Activated CD4-positive, alpha-beta memory T cell treated with anti-CD3 and anti-CD28 coated beads for 36 hours (primary cell): ENCODE results near the gene CHIC2. TPM values are rescaled to one million over a fixed set of nuclear protein-coding genes. Genes with fewer than 3 reads are reported as not detected.
"Not testable (repeated sequence)": the region's sequence is repeated elsewhere in the genome, so short reads cannot be mapped to it uniquely, and the experiment has no call there.

Experiments
- CTCF ChIA-PET: fragments of 350-600 bp; sonication (Branson Sonifier 250); formaldehyde crosslinking; loops from one replicate; lab custom pipeline; 2021; ENCODE audit warnings: antibody characterized with exemption, inconsistent platforms; lab: Charles Lee
- POLR2A ChIA-PET: fragments of 350-600 bp; sonication (Branson Sonifier 250); formaldehyde crosslinking; loops from one replicate; lab custom pipeline; 2021; ENCODE audit warnings: antibody characterized with exemption; lab: Charles Lee
- DNase-seq: peaks from one replicate; pipeline ENCODE4 v3.0.0-alpha.2; 2020
- H3K27ac Mint-ChIP-seq: one replicate; pipeline ENCODE4 v1.8.0; 2021; ENCODE audit warnings: mixed read lengths
- H3K27me3 Mint-ChIP-seq: one replicate; pipeline ENCODE4 v1.8.0; 2021; ENCODE audit warnings: mixed read lengths
- H3K36me3 Mint-ChIP-seq: one replicate; pipeline ENCODE4 v1.8.0; 2021; ENCODE audit warnings: mixed read lengths
- H3K4me1 Mint-ChIP-seq: one replicate; pipeline ENCODE4 v1.8.0; 2021; ENCODE audit warnings: low read depth, mixed read lengths
- H3K4me3 Mint-ChIP-seq: one replicate; pipeline ENCODE4 v1.8.0; 2021; ENCODE audit warnings: mild to moderate bottlenecking, mixed read lengths
- H3K9me3 Mint-ChIP-seq: one replicate; pipeline ENCODE4 v1.8.0; 2021; ENCODE audit warnings: mixed read lengths
- intact Hi-C: fragments of 100-400 bp; cut with micrococcal nuclease; formaldehyde crosslinking; loops from one replicate; pipeline ENCODE4 v1.15.1; 2023
- total RNA-seq, 2 experiments: library from RNA; stranded (reverse); gene quantifications; one replicate each; pipeline ENCODE4 v1.2.3, GENCODE V29; 2021

CHIC2 gene
- total RNA-seq, 2 experiments from 2014 or later = 11.2 to 11.8 TPM

DNA sequence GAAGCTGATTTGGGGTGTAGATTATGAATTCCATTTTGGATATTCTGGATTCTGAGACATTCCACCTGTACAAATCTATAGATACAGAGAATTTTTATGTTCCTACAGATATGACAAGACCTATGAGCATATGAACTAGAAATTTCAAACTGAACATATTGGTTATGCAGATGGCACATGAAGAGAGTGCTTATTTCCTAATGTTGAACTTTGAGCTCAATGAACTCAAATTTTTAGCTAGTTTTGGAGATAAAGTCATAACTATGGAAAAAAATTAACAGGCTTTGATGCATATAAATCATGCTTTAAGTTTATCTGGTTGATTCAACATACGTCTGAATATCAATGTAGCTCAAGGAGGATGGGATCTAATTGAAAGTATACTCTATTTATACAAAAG lies 8.9 kb downstream of the CHIC2 start:
- peaks cover 8% of the 10 kb centered on the region for H3K36me3 Mint-ChIP-seq
- H3K27ac Mint-ChIP-seq = no peak overlapping the region
- H3K4me3 Mint-ChIP-seq = no peak overlapping the region
- H3K27me3 Mint-ChIP-seq = no peaks in the 10 kb centered on the region
- DNase-seq = no peak
- ChIA-PET CTCF (interaction anchor here (0.6 kb wide), 1 partner anchor 1333 kb away, joined by 3 read pairs; no protein-coding TSS in a partner anchor), POLR2A (interaction anchor here (0.6 kb wide), 1 partner anchor 52 kb away, joined by 3 read pairs; no protein-coding TSS in a partner anchor)
- intact Hi-C loops = no loop called here
- peaks cover 62% of the 10 kb centered on the region for H3K4me1 Mint-ChIP-seq
- H3K9me3 Mint-ChIP-seq = no peaks in the 10 kb centered on the region

DNA sequence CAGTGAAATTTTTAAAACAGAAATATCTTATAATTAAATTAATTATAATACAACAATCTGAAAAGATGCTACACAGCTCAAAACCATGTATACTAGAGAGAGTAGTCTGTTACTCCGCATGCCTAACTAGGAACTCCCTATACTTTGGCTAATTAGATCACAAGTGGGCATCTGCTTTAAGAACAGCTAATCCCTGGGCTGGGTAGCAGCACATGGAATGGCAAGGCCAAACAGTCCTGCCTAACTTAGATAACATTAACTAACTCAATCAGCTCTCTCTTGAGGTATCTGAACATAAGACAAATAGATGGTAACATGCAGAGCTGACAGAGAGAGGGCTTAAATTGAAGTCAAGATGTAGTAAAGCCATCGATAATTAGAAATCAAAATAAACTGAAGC lies 9.9 kb downstream of the CHIC2 start:
- no peaks in the 10 kb centered on the region for H3K9me3 Mint-ChIP-seq
- DNase-seq = no peak
- ChIA-PET POLR2A (no interaction called here), CTCF (no interaction called here)
- peaks cover 6% of the 10 kb centered on the region for H3K36me3 Mint-ChIP-seq
- no peak overlapping the region for H3K27ac Mint-ChIP-seq
- H3K27me3 Mint-ChIP-seq = no peaks in the 10 kb centered on the region
- intact Hi-C loops = no loop called here
- H3K4me3 Mint-ChIP-seq = no peak overlapping the region
- H3K4me1 Mint-ChIP-seq = peaks cover 59% of the 10 kb centered on the region

GRCh38 chr4:54053322-54053721 lies 11.1 kb downstream of the CHIC2 start:
- H3K27me3 Mint-ChIP-seq, H3K9me3 Mint-ChIP-seq, H3K36me3 Mint-ChIP-seq, intact Hi-C loops, H3K4me3 Mint-ChIP-seq, H3K27ac Mint-ChIP-seq: not testable (repeated sequence)
- peaks cover 57% of the 10 kb centered on the region for H3K4me1 Mint-ChIP-seq
- DNase-seq = peak; percentile 12
- ChIA-PET CTCF (interaction anchor here (0.9 kb wide), 1 partner anchor 181 kb away, joined by 3 read pairs; no protein-coding TSS in a partner anchor), POLR2A (interaction anchor here (0.6 kb wide), 1 partner anchor 10 kb away, joined by 3 read pairs; no protein-coding TSS in a partner anchor)

- DNase-seq = no peak
- Mint-ChIP-seq H3K27me3 (no peaks in the 10 kb centered on the region), H3K36me3 (peaks cover 18% of the 10 kb centered on the region), H3K4me1 (peaks cover 33% of the 10 kb centered on the region), H3K27ac (no peak overlapping the region), H3K9me3 (peaks cover 2% of the 10 kb centered on the region), H3K4me3 (no peak overlapping the region)
- ChIA-PET CTCF (no interaction called here), POLR2A (no interaction called here)
- intact Hi-C loops = no loop called here
Observed at GRCh38 chr4:54050214-54050904, 14.0 kb downstream of the CHIC2 start.

- DNase-seq, CTCF ChIA-PET, H3K27ac Mint-ChIP-seq, H3K4me3 Mint-ChIP-seq, POLR2A ChIA-PET, H3K9me3 Mint-ChIP-seq, H3K27me3 Mint-ChIP-seq, intact Hi-C loops: not testable (repeated sequence)
- H3K36me3 Mint-ChIP-seq = peaks cover 42% of the 10 kb centered on the region
- peaks cover 34% of the 10 kb centered on the region for H3K4me1 Mint-ChIP-seq
Observed at GRCh38 chr4:54043630-54044029, 20.8 kb downstream of the CHIC2 start.

- CTCF ChIA-PET = no interaction called here
- Mint-ChIP-seq H3K27ac (no peak overlapping the region), H3K9me3 (peaks cover 9% of the 10 kb centered on the region), H3K4me3 (no peak overlapping the region), H3K4me1 (peaks cover 38% of the 10 kb centered on the region), H3K36me3 (peaks cover 38% of the 10 kb centered on the region), H3K27me3 (no peaks in the 10 kb centered on the region)
- intact Hi-C loops = loop anchor here (2.0 kb wide), 1 partner anchor 21 kb away; no protein-coding TSS in a partner anchor
- no peak for DNase-seq
- POLR2A ChIA-PET = no interaction called here
Observed at GRCh38 chr4:54041933-54042332, 22.5 kb downstream of the CHIC2 start.

DNA sequence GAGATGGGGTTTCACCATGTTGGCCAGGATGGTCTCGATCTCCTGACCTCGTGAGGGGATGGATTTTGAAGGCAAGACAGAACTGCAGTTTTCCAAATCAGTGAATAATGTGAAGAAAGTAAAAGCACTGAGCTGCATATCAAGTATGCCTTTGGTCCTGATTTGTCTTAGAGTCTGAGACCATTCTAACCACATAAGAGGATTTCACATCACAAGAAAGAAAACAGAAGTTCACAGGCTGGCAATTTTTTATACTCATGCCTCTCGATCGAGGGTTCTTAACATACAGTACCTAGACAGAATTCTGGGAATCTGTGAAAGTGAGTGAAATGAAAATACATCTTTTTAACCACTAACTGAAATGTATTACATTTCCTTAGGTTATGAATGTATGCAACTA lies 23.3 kb downstream of the CHIC2 start:
- no peak for DNase-seq
- no peak overlapping the region for H3K4me3 Mint-ChIP-seq
- ChIA-PET POLR2A (interaction anchor here (0.6 kb wide), 1 partner anchor 1474 kb away, joined by 3 read pairs; no protein-coding TSS in a partner anchor), CTCF (interaction anchor here (0.7 kb wide), 2 partner anchors 109 to 111 kb away, joined by 3 read pairs; no protein-coding TSS in a partner anchor)
- no peak overlapping the region for H3K27ac Mint-ChIP-seq
- intact Hi-C loops = loop anchor here (2.0 kb wide), 1 partner anchor 22 kb away; no protein-coding TSS in a partner anchor
- H3K4me1 Mint-ChIP-seq = peaks cover 38% of the 10 kb centered on the region
- peaks cover 41% of the 10 kb centered on the region for H3K36me3 Mint-ChIP-seq
- no peaks in the 10 kb centered on the region for H3K27me3 Mint-ChIP-seq
- H3K9me3 Mint-ChIP-seq = peaks cover 7% of the 10 kb centered on the region

- POLR2A ChIA-PET = no interaction called here
- Mint-ChIP-seq H3K9me3 (no peaks in the 10 kb centered on the region), H3K36me3 (peaks cover 37% of the 10 kb centered on the region), H3K4me1 (peaks cover 29% of the 10 kb centered on the region), H3K27me3 (no peaks in the 10 kb centered on the region), H3K4me3 (no peak overlapping the region), H3K27ac (no peak overlapping the region)
- no peak for DNase-seq
- intact Hi-C loops = no loop called here
- CTCF ChIA-PET = interaction anchor here (0.8 kb wide), 1 partner anchor 1106 kb away, joined by 3 read pairs; no protein-coding TSS in a partner anchor
Observed at GRCh38 chr4:54038056-54038455, 26.3 kb downstream of the CHIC2 start.

DNA sequence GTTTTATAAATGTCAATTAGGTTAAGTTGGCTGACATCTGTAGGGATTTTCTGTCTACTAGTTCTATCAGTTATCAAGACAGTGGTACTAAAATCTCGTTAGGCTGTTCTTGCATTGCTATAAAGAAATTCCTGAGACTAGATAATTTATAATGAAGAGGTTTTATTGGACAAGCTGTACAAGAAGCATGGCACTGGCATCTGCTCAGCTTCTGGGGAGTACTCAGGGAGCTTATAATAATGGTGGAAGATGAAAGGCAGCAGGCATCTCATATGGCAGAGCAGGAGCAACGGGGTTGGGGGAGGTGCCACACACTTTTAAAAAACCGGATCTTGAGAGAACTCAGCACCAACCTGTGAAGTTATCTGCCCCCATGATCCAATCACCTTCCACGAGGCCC lies 28.2 kb downstream of the CHIC2 start:
- Mint-ChIP-seq H3K27ac (no peak overlapping the region), H3K36me3 (peaks cover 33% of the 10 kb centered on the region), H3K9me3 (no peaks in the 10 kb centered on the region), H3K4me1 (peaks cover 22% of the 10 kb centered on the region), H3K4me3 (no peak overlapping the region), H3K27me3 (no peaks in the 10 kb centered on the region)
- CTCF ChIA-PET = no interaction called here
- DNase-seq = no peak
- POLR2A ChIA-PET = no interaction called here
- intact Hi-C loops = no loop called here

DNA sequence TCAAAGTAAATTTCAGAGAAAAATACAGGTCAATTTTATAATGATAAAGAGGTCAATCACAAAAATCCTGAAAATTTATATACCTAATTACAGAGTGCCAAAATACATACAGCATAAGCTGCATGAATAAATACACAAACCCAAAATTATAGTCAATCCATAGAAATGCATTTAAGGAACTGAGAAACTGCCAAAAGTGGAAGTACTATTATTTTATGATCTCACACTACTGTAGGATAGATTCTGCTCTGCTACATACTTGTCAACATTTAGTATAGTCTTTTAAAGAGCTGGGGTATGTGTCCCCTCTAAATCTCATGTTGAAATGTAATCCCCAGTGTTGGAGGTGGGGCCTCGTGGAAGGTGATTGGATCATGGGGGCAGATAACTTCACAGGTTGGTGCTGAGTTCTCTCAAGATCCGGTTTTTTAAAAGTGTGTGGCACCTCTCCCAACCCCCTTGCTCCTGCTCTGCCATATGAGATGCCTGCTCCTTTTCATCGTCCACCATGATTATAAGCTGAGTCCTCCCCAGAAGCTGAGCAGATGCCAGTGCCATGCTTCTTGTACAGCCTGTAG lies 31.8 kb downstream of the CHIC2 start:
- POLR2A ChIA-PET = interaction anchor here (0.6 kb wide), 1 partner anchor 26 kb away, joined by 4 read pairs; no protein-coding TSS in a partner anchor
- H3K4me3 Mint-ChIP-seq = no peak overlapping the region
- DNase-seq = no peak
- CTCF ChIA-PET = no interaction called here
- no peaks in the 10 kb centered on the region for H3K9me3 Mint-ChIP-seq
- peaks cover 10% of the 10 kb centered on the region for H3K4me1 Mint-ChIP-seq
- H3K27ac Mint-ChIP-seq = no peak overlapping the region
- peaks cover 22% of the 10 kb centered on the region for H3K36me3 Mint-ChIP-seq
- H3K27me3 Mint-ChIP-seq = no peaks in the 10 kb centered on the region
- intact Hi-C loops = no loop called here

- no peak overlapping the region for H3K27ac Mint-ChIP-seq
- peaks cover 4% of the 10 kb centered on the region for H3K36me3 Mint-ChIP-seq
- no peak for DNase-seq
- H3K4me3 Mint-ChIP-seq = no peak overlapping the region
- ChIA-PET POLR2A (no interaction called here), CTCF (no interaction called here)
- no peaks in the 10 kb centered on the region for H3K27me3 Mint-ChIP-seq
- intact Hi-C loops = no loop called here
- peaks cover 14% of the 10 kb centered on the region for H3K4me1 Mint-ChIP-seq
- H3K9me3 Mint-ChIP-seq = no peaks in the 10 kb centered on the region
Observed at GRCh38 chr4:54027311-54027710, 37.1 kb downstream of the CHIC2 start.

- ChIA-PET CTCF (no interaction called here), POLR2A (no interaction called here)
- Mint-ChIP-seq H3K27ac (no peak overlapping the region), H3K27me3 (no peaks in the 10 kb centered on the region), H3K9me3 (no peaks in the 10 kb centered on the region), H3K4me3 (no peak overlapping the region), H3K36me3 (peaks cover 4% of the 10 kb centered on the region), H3K4me1 (peaks cover 11% of the 10 kb centered on the region)
- no peak for DNase-seq
- intact Hi-C loops = no loop called here
Observed at GRCh38 chr4:54025582-54025981, 38.8 kb downstream of the CHIC2 start.
